ENCODE results near the gene SLC5A4. TPM values are rescaled to one million over a fixed set of nuclear protein-coding genes. Genes with fewer than 3 reads are reported as not detected.
A peak's percentile ranks its signal among the peaks of the same experiment; 100 is the strongest.

Gene SLC5A4
- polyA plus RNA-seq, 3 donors, result 0.62 to 1.9 (median 1.6) TPM

GRCh38 chr22:32240461-32240860, 14.7 kb downstream of the SLC5A4 start:
- no peak for DNase-seq (ENCODE audit: extremely low read depth in 1 of 11, low read depth in 9 of 11, low spot score in 4 of 11)

GRCh38 chr22:32237906-32238305, 17.2 kb downstream of the SLC5A4 start:
- no peak for DNase-seq (ENCODE audit: extremely low read depth in 1 of 11, low read depth in 9 of 11, low spot score in 4 of 11)

DNA sequence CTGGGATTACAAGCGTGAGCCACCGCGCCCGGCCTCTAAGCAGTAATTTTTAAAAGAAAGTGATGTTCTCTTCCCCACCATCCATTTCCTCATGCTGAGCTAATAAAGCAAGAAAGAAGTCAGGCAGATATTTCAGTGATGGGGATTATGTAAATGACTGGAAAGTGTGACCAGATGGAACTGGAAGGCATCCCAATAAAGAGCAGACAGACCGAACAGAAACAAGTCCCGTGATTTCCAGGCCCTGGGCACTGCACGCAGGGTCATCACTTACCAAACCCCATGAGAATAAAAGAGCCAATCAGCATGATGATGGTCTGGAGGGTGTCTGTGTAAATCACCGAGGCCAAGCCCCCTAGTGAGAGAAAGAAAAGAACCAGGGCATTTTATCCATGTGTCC, 18.2 kb downstream of the SLC5A4 start:
- no peak for DNase-seq (ENCODE audit: extremely low read depth in 1 of 11, low read depth in 9 of 11, low spot score in 4 of 11)

DNA sequence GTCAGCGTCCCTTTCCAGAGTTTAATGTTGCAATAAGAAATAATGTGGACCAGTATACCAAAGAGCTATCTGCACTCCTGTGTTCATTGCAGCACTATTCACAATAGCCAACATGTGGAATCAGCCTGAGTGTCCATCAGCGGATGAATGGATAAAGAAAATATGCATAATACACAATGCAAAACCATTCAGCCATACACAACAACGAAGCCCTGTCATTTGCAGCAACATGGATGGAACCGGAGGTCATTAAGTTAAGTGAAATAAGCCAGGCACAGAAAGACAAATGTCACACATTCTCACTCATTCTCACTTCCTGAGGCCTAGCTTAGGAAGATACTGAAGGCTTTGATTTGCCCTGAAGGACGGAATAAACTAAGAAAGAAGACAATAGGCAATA, 22.1 kb downstream of the SLC5A4 start:
- no peak for DNase-seq (ENCODE audit: extremely low read depth in 1 of 11, low read depth in 9 of 11, low spot score in 4 of 11)

- no peak for DNase-seq (ENCODE audit: extremely low read depth in 1 of 11, low read depth in 9 of 11, low spot score in 4 of 11)
Observed at GRCh38 chr22:32232191-32232830, 22.8 kb downstream of the SLC5A4 start.

DNA sequence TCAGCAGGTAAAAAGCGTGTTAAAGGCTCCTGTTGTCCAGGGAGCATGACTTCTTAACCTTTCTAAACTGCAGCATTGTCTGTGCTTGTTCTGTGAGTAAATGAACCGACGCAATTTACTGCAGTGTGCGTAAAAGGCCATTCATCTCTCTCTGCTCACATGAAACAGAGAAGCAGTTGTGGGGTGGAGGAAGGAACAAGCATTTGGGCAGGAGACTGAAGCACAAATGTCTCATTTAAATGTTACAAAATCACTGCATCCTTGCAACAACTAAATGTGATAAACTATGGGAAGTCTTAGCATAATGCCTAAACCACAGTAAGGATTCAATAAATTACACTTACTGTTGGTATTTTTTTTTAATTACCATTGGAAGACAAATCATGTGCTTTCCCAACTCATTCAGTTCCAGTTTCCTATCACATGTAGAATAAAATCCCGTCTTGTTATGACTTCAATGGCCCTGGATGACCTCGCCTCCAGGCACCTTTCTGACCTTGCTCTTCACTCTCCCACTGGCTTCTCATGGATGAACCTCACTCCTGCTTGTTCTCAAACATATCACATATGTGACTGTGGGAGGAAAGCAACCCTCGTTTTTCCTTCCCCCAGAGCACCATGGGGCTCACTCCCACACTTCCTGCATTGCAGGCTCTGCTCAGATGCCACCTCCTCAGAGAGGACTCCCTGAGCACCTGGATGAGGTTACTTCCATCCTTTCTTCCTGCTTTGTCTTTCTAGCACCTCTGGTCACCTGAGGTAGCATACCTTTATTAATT, 28.6 kb downstream of the SLC5A4 start:
- DNase-seq (ENCODE audit: extremely low read depth in 1 of 11, low read depth in 9 of 11, low spot score in 4 of 11), result no peak

DNA sequence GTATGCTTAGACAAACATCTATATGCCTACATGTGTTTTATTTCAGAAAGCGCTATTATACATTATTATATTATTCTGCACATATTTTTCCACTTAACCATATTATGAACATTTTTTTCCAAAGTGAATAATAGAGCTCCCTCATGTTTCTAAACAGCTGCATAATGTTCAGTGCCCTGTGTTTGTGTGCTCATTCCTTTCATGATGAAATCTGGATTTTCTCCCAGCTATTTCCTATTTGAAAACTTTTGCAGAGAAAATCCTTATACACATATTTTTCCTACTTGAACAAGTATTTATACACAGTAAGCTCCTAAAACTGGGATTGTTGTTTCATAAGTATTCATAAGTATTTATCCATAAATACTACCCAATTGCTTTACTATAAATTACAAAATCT, 32.2 kb downstream of the SLC5A4 start:
- DNase-seq (ENCODE audit: extremely low read depth in 1 of 11, low read depth in 9 of 11, low spot score in 4 of 11), result peak in 2 of 11 donors; percentile 3 to 12

- DNase-seq (ENCODE audit: extremely low read depth in 1 of 11, low read depth in 9 of 11, low spot score in 4 of 11), result no peak
Observed at GRCh38 chr22:32219026-32219425, 36.1 kb downstream of the SLC5A4 start.

DNA sequence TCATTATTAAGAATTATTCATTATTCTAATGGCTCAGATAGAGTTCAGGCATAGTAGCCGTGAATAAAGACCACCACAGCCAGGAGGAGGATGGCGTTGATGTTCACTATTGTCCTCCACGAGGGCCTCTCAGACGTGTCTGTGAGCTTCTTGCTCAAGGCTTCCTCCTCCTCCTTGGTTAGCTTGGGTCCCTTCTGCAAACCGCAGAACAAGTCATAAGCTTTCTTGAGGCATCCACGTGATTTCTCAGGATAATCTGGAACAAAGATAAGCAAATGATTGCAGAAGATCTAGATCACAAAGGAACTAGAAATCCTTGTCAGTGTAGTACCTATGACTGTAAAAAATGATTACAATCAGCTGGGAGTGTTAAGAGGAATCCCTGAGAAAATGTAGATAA, 36.7 kb downstream of the SLC5A4 start:
- DNase-seq (ENCODE audit: extremely low read depth in 1 of 11, low read depth in 9 of 11, low spot score in 4 of 11), result no peak

DNA sequence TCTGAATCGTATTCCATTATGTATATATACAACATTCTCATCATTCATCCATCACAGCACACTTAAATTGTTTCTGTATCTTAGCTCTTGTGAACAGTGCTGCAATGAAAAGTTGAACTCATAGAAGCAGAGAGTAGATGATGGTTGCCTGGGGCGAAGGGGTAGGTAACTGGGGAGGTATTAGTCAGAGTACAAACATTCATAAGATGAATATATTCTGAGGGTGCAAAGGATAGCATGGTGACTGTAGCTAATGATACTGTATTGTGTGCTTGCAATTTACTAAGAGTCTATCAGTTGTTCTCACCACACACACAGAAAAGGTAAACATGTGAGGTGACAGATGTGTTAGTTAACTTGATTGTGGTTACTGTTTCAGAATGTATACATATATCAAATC, 37.7 kb downstream of the SLC5A4 start:
- no peak for DNase-seq (ENCODE audit: extremely low read depth in 1 of 11, low read depth in 9 of 11, low spot score in 4 of 11)

DNA sequence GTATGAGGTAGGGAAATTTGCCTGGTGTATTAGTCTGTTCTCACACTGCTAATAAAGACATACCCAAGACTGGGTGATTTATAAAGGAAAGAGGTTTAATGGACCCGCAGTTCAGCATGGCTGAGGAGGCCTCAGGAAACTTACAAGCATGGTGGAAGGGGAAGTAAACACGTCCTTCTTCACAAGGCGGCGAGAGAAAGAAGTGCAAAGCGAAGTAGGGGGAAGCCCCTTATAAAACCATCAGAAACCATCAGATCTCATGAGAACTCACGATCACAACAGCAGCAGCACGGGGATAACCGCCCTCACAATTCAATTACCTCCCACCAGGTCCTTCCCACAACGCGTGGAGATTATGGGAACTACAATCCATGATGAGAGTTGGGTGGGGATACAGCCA, 38.2 kb downstream of the SLC5A4 start:
- DNase-seq (ENCODE audit: extremely low read depth in 1 of 11, low read depth in 9 of 11, low spot score in 4 of 11), result no peak

GRCh38 chr22:32211011-32211410, 44.1 kb downstream of the SLC5A4 start:
- no peak for DNase-seq (ENCODE audit: extremely low read depth in 1 of 11, low read depth in 9 of 11, low spot score in 4 of 11)

DNA sequence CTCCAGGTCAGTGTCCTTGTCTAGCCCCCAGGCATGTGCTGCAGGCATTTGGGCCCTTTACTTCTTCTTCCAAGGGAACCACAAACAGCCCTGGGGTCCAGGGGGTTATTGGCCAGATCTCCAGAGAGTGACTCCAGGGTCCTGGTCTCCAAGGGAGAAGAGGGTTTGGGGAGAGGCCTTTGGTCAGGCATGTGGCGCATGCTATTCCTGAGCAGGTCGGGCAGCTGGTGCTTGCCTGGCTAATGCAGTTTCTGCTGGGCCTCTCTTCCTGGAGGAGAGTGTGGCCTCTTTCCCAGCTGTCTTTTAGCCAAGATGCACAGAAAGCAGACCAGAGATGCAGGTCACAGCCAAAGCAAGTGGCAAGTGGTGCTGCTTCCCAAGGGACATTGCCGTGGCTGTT, 46.5 kb downstream of the SLC5A4 start:
- DNase-seq (ENCODE audit: extremely low read depth in 1 of 11, low read depth in 9 of 11, low spot score in 4 of 11), result no peak

- DNase-seq (ENCODE audit: extremely low read depth in 1 of 11, low read depth in 9 of 11, low spot score in 4 of 11), result no peak
Observed at GRCh38 chr22:32207971-32208480, 47.1 kb downstream of the SLC5A4 start.

GRCh38 chr22:32206774-32207758, 48.1 kb downstream of the SLC5A4 start:
- DNase-seq (ENCODE audit: extremely low read depth in 1 of 11, low read depth in 9 of 11, low spot score in 4 of 11), result no peak

DNA sequence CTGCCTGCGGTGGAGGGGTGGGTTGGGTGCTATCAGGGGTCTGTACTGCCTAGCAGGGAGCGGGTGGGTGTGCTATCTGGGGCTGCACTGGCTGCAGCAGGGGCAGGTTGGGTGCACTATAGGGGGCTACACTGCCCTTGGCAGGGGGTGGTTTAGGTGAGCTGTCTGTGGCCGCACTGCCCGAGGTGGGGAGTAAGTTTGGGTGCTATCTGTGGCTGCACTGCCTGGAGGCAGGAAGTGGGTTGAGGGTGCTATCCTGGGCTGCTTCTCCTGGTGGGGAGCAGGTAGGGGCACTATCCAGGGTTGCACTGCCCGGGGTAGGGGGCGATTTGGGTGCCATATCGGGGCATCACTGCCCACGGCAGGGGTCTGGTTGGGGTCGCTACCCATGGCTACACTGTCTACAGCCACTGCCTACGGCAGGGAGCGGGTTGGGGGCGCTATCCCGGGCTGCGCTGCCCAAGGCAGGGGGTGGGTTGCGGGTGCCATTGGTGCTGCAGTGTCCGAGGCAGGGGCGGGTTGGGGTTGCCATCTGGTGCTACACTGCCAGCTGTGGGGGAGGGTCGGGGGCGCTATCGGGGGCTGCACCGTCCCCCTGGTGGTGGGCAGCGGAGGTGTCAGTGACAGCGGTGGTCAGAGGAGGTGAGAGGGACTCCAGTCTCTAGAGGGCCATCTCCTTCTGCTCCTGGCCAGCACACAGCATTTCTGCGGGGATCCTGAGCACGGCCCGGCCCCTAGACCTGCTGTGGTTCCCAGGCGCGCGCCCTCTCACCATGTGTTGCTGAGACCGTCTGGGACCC, 49.0 kb downstream of the SLC5A4 start:
- no peak for DNase-seq (ENCODE audit: extremely low read depth in 1 of 11, low read depth in 9 of 11, low spot score in 4 of 11)

- DNase-seq (ENCODE audit: extremely low read depth in 1 of 11, low read depth in 9 of 11, low spot score in 4 of 11), result no peak
Observed at GRCh38 chr22:32204856-32205722, 50.1 kb downstream of the SLC5A4 start, which contains the start of gene RFPL2. RFPL2 (minus strand) TSS chr22:32205073; CDS start chr22:32202451, 2,622 bp downstream.

All from renal cortex interstitium (tissue), 11 donors.